ENCODE measurements around the gene CYP1A1.

CYP1A1 gene
- total RNA-seq, result 0 to 0.19 (median 0) reads per million in 3 donors

- DNase-seq, result peak in 1 of 3 donors; percentile 7
- Histone ChIP-seq H3K27ac (ENCODE audit: insufficient read depth, low read length, poor library complexity, severe bottlenecking) (no peak within 1 kb of the TSS), H3K9me3 (ENCODE audit: control insufficient read depth, low read length) (no peaks in the 10 kb centered on the region), H3K27me3 (replicated peaks; ENCODE audit: control insufficient read depth, insufficient read depth, low read length, poor library complexity, severe bottlenecking) (no peaks in the 10 kb centered on the region), H3K36me3 (ENCODE audit: control insufficient read depth, insufficient read depth, low read length) (no peaks in the 10 kb centered on the region), H3K4me1 (ENCODE audit: control insufficient read depth, insufficient read depth, low read length, poor library complexity, severe bottlenecking) (peaks cover 7% of the 10 kb centered on the region), H3K4me3 (ENCODE audit: insufficient read depth, low read depth, low read length, poor library complexity, severe bottlenecking) (peak within 1 kb of the TSS; percentile 85)
These were observed at the start of gene CYP1A1 for GRCh38 chr15:74725225-74725774. Gene CYP1A1 (minus strand): TSS chr15:74725528. CDS start chr15:74723097, 2,431 bp downstream.

DNA sequence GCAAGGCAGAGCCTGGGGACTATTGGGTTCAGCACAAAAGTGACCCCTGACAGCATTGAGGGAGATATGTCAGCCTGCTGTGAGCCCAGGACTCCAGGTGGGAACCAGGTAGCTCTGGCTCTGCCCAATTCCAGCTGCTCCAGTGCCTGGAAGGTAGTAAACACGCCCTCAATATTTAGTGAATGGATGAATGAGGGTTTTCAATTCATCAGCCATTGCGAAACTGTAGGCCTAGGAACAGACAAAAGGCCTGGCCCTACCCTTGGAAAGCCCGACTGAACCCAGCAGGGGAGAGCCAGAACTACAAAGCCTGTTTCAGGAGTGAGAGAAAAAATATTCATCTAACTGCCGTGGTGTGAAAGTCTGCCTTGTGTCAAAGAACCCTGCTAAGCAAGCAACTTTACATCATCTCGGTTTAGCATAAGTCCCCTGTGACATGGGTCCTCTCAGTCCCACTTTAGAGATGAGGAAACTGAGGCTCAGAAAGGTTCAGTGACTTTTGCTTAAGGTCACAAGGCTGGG, 48.5 kb upstream of the CYP1A1 start:
- DNase-seq, result no peak
- Histone ChIP-seq H3K27me3 (replicated peaks; ENCODE audit: control insufficient read depth, insufficient read depth, low read length, poor library complexity, severe bottlenecking) (no peaks in the 10 kb centered on the region), H3K9me3 (ENCODE audit: control insufficient read depth, low read length) (no peaks in the 10 kb centered on the region), H3K36me3 (ENCODE audit: control insufficient read depth, insufficient read depth, low read length) (no peaks in the 10 kb centered on the region), H3K4me1 (ENCODE audit: control insufficient read depth, insufficient read depth, low read length, poor library complexity, severe bottlenecking) (peaks cover 49% of the 10 kb centered on the region), H3K27ac (ENCODE audit: insufficient read depth, low read length, poor library complexity, severe bottlenecking) (no peak overlapping the region), H3K4me3 (ENCODE audit: insufficient read depth, low read depth, low read length, poor library complexity, severe bottlenecking) (no peak overlapping the region)

- Histone ChIP-seq H3K27me3 (replicated peaks; ENCODE audit: control insufficient read depth, insufficient read depth, low read length, poor library complexity, severe bottlenecking) (no peaks in the 10 kb centered on the region), H3K9me3 (ENCODE audit: control insufficient read depth, low read length) (no peaks in the 10 kb centered on the region), H3K36me3 (ENCODE audit: control insufficient read depth, insufficient read depth, low read length) (no peaks in the 10 kb centered on the region), H3K4me3 (ENCODE audit: insufficient read depth, low read depth, low read length, poor library complexity, severe bottlenecking) (no peak overlapping the region), H3K4me1 (ENCODE audit: control insufficient read depth, insufficient read depth, low read length, poor library complexity, severe bottlenecking) (peaks cover 47% of the 10 kb centered on the region), H3K27ac (ENCODE audit: insufficient read depth, low read length, poor library complexity, severe bottlenecking) (no peak overlapping the region)
- no peak for DNase-seq
These were observed 48.0 kb upstream of the CYP1A1 start for GRCh38 chr15:74773329-74773728.

- Histone ChIP-seq H3K4me3 (ENCODE audit: insufficient read depth, low read depth, low read length, poor library complexity, severe bottlenecking) (no peak overlapping the region), H3K4me1 (ENCODE audit: control insufficient read depth, insufficient read depth, low read length, poor library complexity, severe bottlenecking) (peaks cover 22% of the 10 kb centered on the region), H3K27me3 (replicated peaks; ENCODE audit: control insufficient read depth, insufficient read depth, low read length, poor library complexity, severe bottlenecking) (no peaks in the 10 kb centered on the region), H3K27ac (ENCODE audit: insufficient read depth, low read length, poor library complexity, severe bottlenecking) (no peak overlapping the region), H3K9me3 (ENCODE audit: control insufficient read depth, low read length) (no peaks in the 10 kb centered on the region), H3K36me3 (ENCODE audit: control insufficient read depth, insufficient read depth, low read length) (no peaks in the 10 kb centered on the region)
- DNase-seq, result no peak
These were observed 45.0 kb upstream of the CYP1A1 start for GRCh38 chr15:74770211-74770903.

GRCh38 chr15:74769463-74770025, 44.2 kb upstream of the CYP1A1 start:
- Histone ChIP-seq H3K4me3 (ENCODE audit: insufficient read depth, low read depth, low read length, poor library complexity, severe bottlenecking) (no peak overlapping the region), H3K4me1 (ENCODE audit: control insufficient read depth, insufficient read depth, low read length, poor library complexity, severe bottlenecking) (peaks cover 22% of the 10 kb centered on the region), H3K27me3 (replicated peaks; ENCODE audit: control insufficient read depth, insufficient read depth, low read length, poor library complexity, severe bottlenecking) (no peaks in the 10 kb centered on the region), H3K27ac (ENCODE audit: insufficient read depth, low read length, poor library complexity, severe bottlenecking) (no peak overlapping the region), H3K36me3 (ENCODE audit: control insufficient read depth, insufficient read depth, low read length) (no peaks in the 10 kb centered on the region), H3K9me3 (ENCODE audit: control insufficient read depth, low read length) (no peaks in the 10 kb centered on the region)
- DNase-seq, result no peak

DNA sequence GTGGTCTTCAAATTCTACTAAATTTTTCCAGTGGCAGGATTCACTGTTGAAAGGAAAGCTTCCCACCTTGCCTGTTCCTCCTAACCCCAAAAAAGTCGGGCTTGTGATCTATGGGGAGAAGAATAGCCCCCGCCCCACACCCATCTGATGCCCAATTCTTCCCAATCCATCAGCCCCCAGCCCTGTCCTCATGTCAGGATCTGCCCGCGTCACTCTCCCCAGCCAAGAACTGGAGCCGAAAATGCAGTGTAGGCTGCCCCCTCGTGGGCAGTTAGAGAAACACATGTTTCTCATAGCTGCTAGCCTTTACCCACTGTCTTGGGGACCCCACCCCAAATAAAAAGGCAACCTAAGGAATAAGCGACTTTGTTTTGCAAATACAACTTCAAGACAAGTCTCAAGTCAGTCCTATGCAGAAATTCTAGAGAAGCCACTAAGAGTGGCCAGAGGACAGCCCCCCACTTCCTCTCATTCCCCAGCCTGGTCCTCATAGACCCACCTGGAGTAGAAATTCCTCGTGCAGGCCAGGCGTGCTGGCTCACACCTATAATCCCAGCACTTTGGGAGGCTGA, 43.5 kb upstream of the CYP1A1 start:
- H3K27me3 ChIP-seq (replicated peaks; ENCODE audit: control insufficient read depth, insufficient read depth, low read length, poor library complexity, severe bottlenecking), result no peaks in the 10 kb centered on the region
- H3K9me3 ChIP-seq (ENCODE audit: control insufficient read depth, low read length), result no peaks in the 10 kb centered on the region
- H3K4me1 ChIP-seq (ENCODE audit: control insufficient read depth, insufficient read depth, low read length, poor library complexity, severe bottlenecking), result peaks cover 20% of the 10 kb centered on the region
- H3K36me3 ChIP-seq (ENCODE audit: control insufficient read depth, insufficient read depth, low read length), result no peaks in the 10 kb centered on the region
- peak in 2 of 3 donors; percentile 48 to 59 for DNase-seq
- H3K4me3 ChIP-seq (ENCODE audit: insufficient read depth, low read depth, low read length, poor library complexity, severe bottlenecking), result no peak overlapping the region
- no peak overlapping the region for H3K27ac ChIP-seq (ENCODE audit: insufficient read depth, low read length, poor library complexity, severe bottlenecking)

- Histone ChIP-seq H3K27ac (ENCODE audit: insufficient read depth, low read length, poor library complexity, severe bottlenecking) (no peak overlapping the region), H3K36me3 (ENCODE audit: control insufficient read depth, insufficient read depth, low read length) (no peaks in the 10 kb centered on the region), H3K4me3 (ENCODE audit: insufficient read depth, low read depth, low read length, poor library complexity, severe bottlenecking) (no peak overlapping the region), H3K27me3 (replicated peaks; ENCODE audit: control insufficient read depth, insufficient read depth, low read length, poor library complexity, severe bottlenecking) (no peaks in the 10 kb centered on the region), H3K4me1 (ENCODE audit: control insufficient read depth, insufficient read depth, low read length, poor library complexity, severe bottlenecking) (peaks cover 17% of the 10 kb centered on the region), H3K9me3 (ENCODE audit: control insufficient read depth, low read length) (no peaks in the 10 kb centered on the region)
- no peak for DNase-seq
These were observed 42.9 kb upstream of the CYP1A1 start for GRCh38 chr15:74768099-74768770.

DNA sequence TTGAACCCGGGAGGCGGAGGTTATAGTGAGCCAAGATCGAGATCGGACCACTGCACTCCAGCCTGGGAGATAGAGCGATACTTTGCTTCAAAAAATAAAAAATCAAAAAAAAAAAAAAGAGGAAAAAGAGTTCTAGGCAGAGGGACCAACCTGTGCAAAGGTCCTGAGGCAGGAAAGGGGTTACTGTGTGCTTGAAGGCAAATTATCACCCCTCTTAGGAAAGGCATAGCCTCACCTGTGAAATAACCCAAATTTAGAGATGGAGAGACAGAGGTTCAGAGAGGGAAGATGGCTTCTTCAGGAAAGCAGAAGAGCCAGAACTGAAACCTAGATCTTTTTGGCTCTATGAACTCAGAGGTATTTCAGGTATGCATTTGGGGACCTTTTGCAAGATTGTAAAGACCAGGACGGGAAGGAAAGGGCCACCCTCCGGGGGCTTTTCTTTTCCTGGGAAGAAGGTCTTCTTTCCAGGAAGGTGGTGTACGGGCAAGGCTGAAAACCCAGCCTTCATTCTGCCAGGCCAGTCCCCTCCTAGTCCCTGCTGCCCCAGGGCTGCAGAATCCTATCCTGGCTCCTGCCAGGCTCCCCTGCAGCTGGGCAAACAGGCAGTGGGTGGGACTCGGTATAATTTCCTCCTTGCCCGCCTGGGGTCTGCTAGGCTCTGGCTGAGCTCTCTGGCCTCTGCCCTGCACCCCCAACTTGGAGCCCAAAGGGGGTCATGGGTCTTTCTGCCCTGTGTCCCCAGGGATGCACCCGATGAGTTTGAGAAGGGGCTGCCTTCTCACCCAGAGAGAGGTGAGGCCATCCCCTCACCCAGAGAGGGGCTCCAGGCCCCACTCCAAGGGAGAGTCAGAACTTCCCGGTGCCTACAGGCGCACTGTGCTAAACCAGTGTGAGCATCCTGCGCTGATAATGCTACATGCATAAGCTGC, 42.1 kb upstream of the CYP1A1 start:
- Histone ChIP-seq H3K36me3 (ENCODE audit: control insufficient read depth, insufficient read depth, low read length) (no peaks in the 10 kb centered on the region), H3K4me3 (ENCODE audit: insufficient read depth, low read depth, low read length, poor library complexity, severe bottlenecking) (no peak overlapping the region)
- no peak for DNase-seq

DNA sequence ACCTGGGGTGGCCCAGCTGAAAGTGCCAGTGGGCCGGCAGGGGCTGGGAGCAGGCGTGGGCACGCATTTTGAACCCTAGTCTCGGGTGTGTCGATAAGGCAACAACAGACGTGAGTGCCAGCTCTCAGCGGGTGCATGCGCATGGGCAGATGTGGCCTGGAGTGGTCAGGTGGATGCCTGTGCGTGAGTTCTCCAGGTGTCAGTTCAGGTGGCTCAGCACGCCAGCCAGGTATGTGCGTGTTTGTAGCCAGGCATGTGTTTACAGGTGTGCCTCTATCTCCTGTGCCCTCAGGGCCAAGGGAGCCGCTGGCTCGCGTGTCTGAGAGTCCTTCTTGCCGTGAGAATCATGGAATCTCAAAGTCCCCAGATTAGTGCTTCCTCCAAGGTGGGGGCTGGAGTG, 38.1 kb upstream of the CYP1A1 start:
- DNase-seq, result no peak

More for the DNA sequence above, 42.1 kb upstream of the CYP1A1 start:
- no peaks in the 10 kb centered on the region for H3K27me3 ChIP-seq (replicated peaks; ENCODE audit: control insufficient read depth, insufficient read depth, low read length, poor library complexity, severe bottlenecking)
- no peaks in the 10 kb centered on the region for H3K9me3 ChIP-seq (ENCODE audit: control insufficient read depth, low read length)
- no peak overlapping the region for H3K27ac ChIP-seq (ENCODE audit: insufficient read depth, low read length, poor library complexity, severe bottlenecking)
- peaks cover 17% of the 10 kb centered on the region for H3K4me1 ChIP-seq (ENCODE audit: control insufficient read depth, insufficient read depth, low read length, poor library complexity, severe bottlenecking)

More for the DNA sequence above, 38.1 kb upstream of the CYP1A1 start:
- Histone ChIP-seq H3K27me3 (replicated peaks; ENCODE audit: control insufficient read depth, insufficient read depth, low read length, poor library complexity, severe bottlenecking) (no peaks in the 10 kb centered on the region), H3K4me1 (ENCODE audit: control insufficient read depth, insufficient read depth, low read length, poor library complexity, severe bottlenecking) (no peaks in the 10 kb centered on the region), H3K4me3 (ENCODE audit: insufficient read depth, low read depth, low read length, poor library complexity, severe bottlenecking) (no peak overlapping the region), H3K27ac (ENCODE audit: insufficient read depth, low read length, poor library complexity, severe bottlenecking) (no peak overlapping the region), H3K9me3 (ENCODE audit: control insufficient read depth, low read length) (no peaks in the 10 kb centered on the region), H3K36me3 (ENCODE audit: control insufficient read depth, insufficient read depth, low read length) (no peaks in the 10 kb centered on the region)
